ENCODE results near the gene FNIP1. TPM values are rescaled to one million over a fixed set of nuclear protein-coding genes. Genes with fewer than 3 reads are reported as not detected.

FNIP1 gene
- total RNA-seq, 1 experiment from 2014 or later, result 16.4 TPM

DNA sequence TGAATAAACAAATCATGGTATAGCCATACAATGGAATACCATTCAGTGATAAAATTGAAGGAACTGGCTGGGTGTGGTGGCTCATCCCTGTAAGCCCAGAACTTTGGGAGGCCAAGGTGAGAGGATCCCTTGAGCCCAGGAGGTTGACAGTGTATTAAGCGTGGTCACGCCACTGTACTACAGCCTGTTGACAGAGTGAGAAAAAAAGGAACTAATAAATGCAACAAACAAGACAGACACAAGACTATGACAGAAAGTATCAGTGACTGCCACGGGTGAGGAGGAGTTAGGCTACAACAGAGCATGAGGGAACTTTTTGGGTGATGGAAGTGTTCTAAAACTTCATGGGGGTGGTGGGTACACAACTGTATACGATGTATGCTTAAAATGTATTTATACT lies 2.2 kb downstream of the FNIP1 start:
- ChIA-PET CTCF (no interaction called here), POLR2A (no interaction called here), RAD21 (ENCODE audit: low non-redundant PET in 1 of 2, low total read pairs in 2 of 2, uncharacterized antibody in 2 of 2, unreplicated experiment in 2 of 2) (no interaction called here)
- H3K27ac ChIP-seq (ENCODE audit: low read depth, low read length), result no peak overlapping the region
- intact Hi-C loops (cut with micrococcal nuclease), result no loop called here
- H3K79me2 ChIP-seq (ENCODE audit: insufficient read depth, low read length), result peaks cover 66% of the 10 kb centered on the region
- H3K9me2 ChIP-seq (ENCODE audit: insufficient read depth), result no peaks in the 10 kb centered on the region
- peaks cover 4 to 18% of the 10 kb centered on the region in 2 experiments; a peak in 3 of 4 replicates for H3K4me1 ChIP-seq (ENCODE audit: control insufficient read depth in 1 of 2, insufficient read depth in 2 of 2, low read length in 2 of 2)
- H3K4me2 ChIP-seq (ENCODE audit: low read length), result no peak overlapping the region
- H3K9me3 ChIP-seq (ENCODE audit: control insufficient read depth in 1 of 2, insufficient read depth in 1 of 2, low read depth in 1 of 2, low read length in 2 of 2), result no peaks in the 10 kb centered on the region
- no peak for DNase-seq (ENCODE audit: low read depth, low spot score)
- no peak for ATAC-seq
- TF ChIP-seq JUND (IDR thresholded peaks at IDR 0.05) (no peak), YY1 (IDR thresholded peaks at IDR 0.05; ENCODE audit: extremely low read depth, insufficient replicate concordance, low read depth, low read length) (no peak), SP1 (IDR thresholded peaks at IDR 0.05; ENCODE audit: low read depth) (no peak), POLR2A (IDR thresholded peaks at IDR 0.05; ENCODE audit: borderline replicate concordance, extremely low read depth, insufficient read depth, insufficient read length) (no peak), SRF (IDR thresholded peaks at IDR 0.05; ENCODE audit: low read depth) (no peak), ELF1 (IDR thresholded peaks at IDR 0.05; ENCODE audit: borderline replicate concordance, low read depth) (no peak)
- TF ChIP-seq, protein P1, sequence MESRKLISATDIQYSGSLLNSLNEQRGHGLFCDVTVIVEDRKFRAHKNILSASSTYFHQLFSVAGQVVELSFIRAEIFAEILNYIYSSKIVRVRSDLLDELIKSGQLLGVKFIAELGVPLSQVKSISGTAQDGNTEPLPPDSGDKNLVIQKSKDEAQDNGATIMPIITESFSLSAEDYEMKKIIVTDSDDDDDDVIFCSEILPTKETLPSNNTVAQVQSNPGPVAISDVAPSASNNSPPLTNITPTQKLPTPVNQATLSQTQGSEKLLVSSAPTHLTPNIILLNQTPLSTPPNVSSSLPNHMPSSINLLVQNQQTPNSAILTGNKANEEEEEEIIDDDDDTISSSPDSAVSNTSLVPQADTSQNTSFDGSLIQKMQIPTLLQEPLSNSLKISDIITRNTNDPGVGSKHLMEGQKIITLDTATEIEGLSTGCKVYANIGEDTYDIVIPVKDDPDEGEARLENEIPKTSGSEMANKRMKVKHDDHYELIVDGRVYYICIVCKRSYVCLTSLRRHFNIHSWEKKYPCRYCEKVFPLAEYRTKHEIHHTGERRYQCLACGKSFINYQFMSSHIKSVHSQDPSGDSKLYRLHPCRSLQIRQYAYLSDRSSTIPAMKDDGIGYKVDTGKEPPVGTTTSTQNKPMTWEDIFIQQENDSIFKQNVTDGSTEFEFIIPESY (IDR thresholded peaks at IDR 0.05; ENCODE audit: extremely low read depth, insufficient replicate concordance, low read length), result no peak
- H2AFZ ChIP-seq (ENCODE audit: low read depth, low read length, poor library complexity, severe bottlenecking), result no peak overlapping the region
- H3K36me3 ChIP-seq (ENCODE audit: control insufficient read depth in 1 of 2, insufficient read depth in 2 of 2, low read length in 2 of 2), result no peaks in the 10 kb centered on the region
- no peaks in the 10 kb centered on the region for H4K20me1 ChIP-seq (ENCODE audit: insufficient read depth)
- H3K9ac ChIP-seq (ENCODE audit: low read length), result no peak overlapping the region
- H3K4me3 ChIP-seq (replicated peaks in 1 of 2; ENCODE audit: low read depth in 1 of 2, low read length in 2 of 2), result no peak overlapping the region
- no TSS peak for BruUV-seq (replicated peaks)
- no peaks in the 10 kb centered on the region for H3K27me3 ChIP-seq (ENCODE audit: insufficient read depth, low read length)

DNA sequence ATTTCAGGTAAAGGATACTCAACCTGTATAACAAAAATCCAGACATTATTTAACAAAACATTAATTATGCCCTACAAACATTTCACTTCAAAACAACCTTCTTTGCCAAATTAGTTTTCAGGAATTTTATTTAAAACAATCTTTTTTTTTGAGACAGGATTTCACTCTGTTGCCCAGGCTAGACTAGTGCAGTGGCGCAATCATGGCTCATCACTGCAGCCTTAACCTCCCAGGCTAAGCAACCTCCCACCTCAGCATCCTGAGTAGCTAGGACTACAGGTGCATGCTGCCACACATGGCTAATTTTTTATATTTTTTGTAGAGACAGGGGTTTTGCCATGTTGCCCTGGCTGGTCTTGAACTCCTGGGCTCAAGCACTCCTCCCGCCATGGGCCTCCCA lies 3.9 kb downstream of the FNIP1 start:
- peaks cover 3 to 18% of the 10 kb centered on the region in 2 experiments; a peak in 3 of 4 replicates for H3K4me1 ChIP-seq (ENCODE audit: control insufficient read depth in 1 of 2, insufficient read depth in 2 of 2, low read length in 2 of 2)
- H4K20me1 ChIP-seq (ENCODE audit: insufficient read depth), result no peaks in the 10 kb centered on the region
- BruUV-seq (replicated peaks), result no TSS peak
- no peaks in the 10 kb centered on the region for H3K9me2 ChIP-seq (ENCODE audit: insufficient read depth)
- ATAC-seq (no peak), DNase-seq (ENCODE audit: low read depth, low spot score) (no peak)
- intact Hi-C loops (cut with micrococcal nuclease), result no loop called here
- no peak overlapping the region for H2AFZ ChIP-seq (ENCODE audit: low read depth, low read length, poor library complexity, severe bottlenecking)
- no peaks in the 10 kb centered on the region for H3K9me3 ChIP-seq (ENCODE audit: control insufficient read depth in 1 of 2, insufficient read depth in 1 of 2, low read depth in 1 of 2, low read length in 2 of 2)
- CTCF ChIA-PET, result no interaction called here
- H3K9ac ChIP-seq (ENCODE audit: low read length), result no peak overlapping the region
- no peaks in the 10 kb centered on the region for H3K27me3 ChIP-seq (ENCODE audit: insufficient read depth, low read length)
- POLR2A ChIA-PET, result no interaction called here
- RAD21 ChIA-PET (ENCODE audit: low non-redundant PET in 1 of 2, low total read pairs in 2 of 2, uncharacterized antibody in 2 of 2, unreplicated experiment in 2 of 2), result no interaction called here
- H3K79me2 ChIP-seq (ENCODE audit: insufficient read depth, low read length), result peaks cover 82% of the 10 kb centered on the region
- H3K27ac ChIP-seq (ENCODE audit: low read depth, low read length), result no peak overlapping the region
- no peaks in the 10 kb centered on the region for H3K36me3 ChIP-seq (ENCODE audit: control insufficient read depth in 1 of 2, insufficient read depth in 2 of 2, low read length in 2 of 2)
- H3K4me2 ChIP-seq (ENCODE audit: low read length), result no peak overlapping the region
- no peak overlapping the region for H3K4me3 ChIP-seq (replicated peaks in 1 of 2; ENCODE audit: low read depth in 1 of 2, low read length in 2 of 2)
- TF ChIP-seq EZH2 (IDR thresholded peaks at IDR 0.05), result no peak
- TF ChIP-seq CTCF (IDR thresholded peaks at IDR 0.05 in 2 of 3, conservative IDR thresholded peaks at IDR 0.05 in 1 of 3; ENCODE audit: borderline replicate concordance in 1 of 3, insufficient read depth in 1 of 3, low read depth in 2 of 3, low read length in 2 of 3), result no peak
- TF ChIP-seq JUND (IDR thresholded peaks at IDR 0.05), result no peak
- no peak for TF ChIP-seq CEBPB (IDR thresholded peaks at IDR 0.05; ENCODE audit: low read depth)
- no peak for TF ChIP-seq SRF (IDR thresholded peaks at IDR 0.05; ENCODE audit: low read depth)
- TF ChIP-seq YY1 (IDR thresholded peaks at IDR 0.05; ENCODE audit: extremely low read depth, insufficient replicate concordance, low read depth, low read length), result no peak
- TF ChIP-seq REST (IDR thresholded peaks at IDR 0.05; ENCODE audit: low read depth), result no peak
- TF ChIP-seq POLR2A (IDR thresholded peaks at IDR 0.05; ENCODE audit: borderline replicate concordance, extremely low read depth, insufficient read depth, insufficient read length), result no peak
- no peak for TF ChIP-seq ZFX (IDR thresholded peaks at IDR 0.05)
- TF ChIP-seq CBX3 (IDR thresholded peaks at IDR 0.05; ENCODE audit: low read depth), result no peak

Data from HCT116 (cell line).